ENCODE results near the gene AHI1. TPM values are rescaled to one million over a fixed set of nuclear protein-coding genes. Genes with fewer than 3 reads are reported as not detected.

Gene AHI1
- polyA plus RNA-seq, 1 donor, result 26.5 TPM

DNA sequence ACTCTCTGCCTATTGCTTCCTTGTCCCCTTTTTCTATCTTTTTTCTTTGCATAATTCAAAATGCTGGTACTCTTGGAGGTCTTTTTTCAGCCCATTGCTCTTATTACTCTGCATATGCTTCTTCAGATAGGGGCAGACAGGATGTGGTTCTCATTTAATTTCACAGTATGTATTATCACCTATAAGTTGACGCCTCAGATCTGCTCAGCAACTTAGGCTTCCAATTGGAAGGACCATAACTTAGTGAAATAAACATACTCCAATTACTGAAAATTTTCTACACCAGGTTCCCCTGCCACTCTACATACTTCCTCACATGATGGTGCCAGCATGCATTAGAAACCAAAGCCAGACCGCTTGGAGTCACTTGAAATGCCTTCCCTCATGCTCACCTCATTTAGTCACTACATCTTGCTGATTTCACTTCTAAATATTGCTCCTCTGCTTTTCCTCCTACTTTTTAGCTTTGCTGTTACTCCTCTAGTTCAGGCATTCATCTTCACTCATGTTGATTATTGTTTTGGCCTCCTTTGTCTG lies 34.5 kb upstream of the AHI1 start:
- peaks cover 8% of the 10 kb centered on the region for H3K27me3 ChIP-seq (ENCODE audit: control insufficient read depth, insufficient read depth, low read length)
- no peak for DNase-seq
- 80% methylated on average over 1 of the region's 2 CpGs for WGBS (ENCODE audit: insufficient coverage, low lambda C conversion rate)

DNA sequence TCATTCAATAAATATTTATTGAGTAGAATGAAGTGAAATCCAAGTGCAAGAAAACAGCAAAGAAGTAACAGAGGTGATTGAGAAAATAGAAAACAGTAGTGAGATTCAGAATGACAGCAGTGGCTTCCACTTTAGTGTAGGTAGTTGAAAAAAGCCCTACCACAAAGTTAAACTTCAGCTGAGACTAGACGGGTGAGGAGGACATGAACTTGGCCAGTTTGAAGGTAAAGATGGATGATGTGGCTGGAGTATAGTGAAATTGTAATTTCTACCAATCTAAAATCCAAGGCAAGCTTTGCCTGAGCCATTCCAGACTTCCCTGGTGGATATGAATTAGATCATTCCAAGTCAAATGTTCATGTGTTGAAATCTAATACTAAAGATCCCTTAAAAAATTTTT lies 32.6 kb upstream of the AHI1 start:
- no peak for DNase-seq
- no peak overlapping the region for H3K4me3 ChIP-seq (ENCODE audit: low read length)
- no peaks in the 10 kb centered on the region for H3K4me1 ChIP-seq (ENCODE audit: control insufficient read depth, insufficient read depth, low read length)
- H3K9me3 ChIP-seq (ENCODE audit: control insufficient read depth, low read depth, low read length), result no peaks in the 10 kb centered on the region
- H3K27ac ChIP-seq (ENCODE audit: low read length), result no peak overlapping the region
- H3K36me3 ChIP-seq (ENCODE audit: control insufficient read depth, insufficient read depth, low read length), result no peaks in the 10 kb centered on the region
- H3K27me3 ChIP-seq (ENCODE audit: control insufficient read depth, insufficient read depth, low read length), result peaks cover 15% of the 10 kb centered on the region
- WGBS (ENCODE audit: insufficient coverage, low lambda C conversion rate), result no CpG with 5 or more reads among the region's 1 CpG

More for the DNA sequence above, 34.5 kb upstream of the AHI1 start:
- no peak overlapping the region for H3K4me3 ChIP-seq (ENCODE audit: low read length)
- H3K4me1 ChIP-seq (ENCODE audit: control insufficient read depth, insufficient read depth, low read length), result no peaks in the 10 kb centered on the region
- H3K36me3 ChIP-seq (ENCODE audit: control insufficient read depth, insufficient read depth, low read length), result no peaks in the 10 kb centered on the region
- H3K27ac ChIP-seq (ENCODE audit: low read length), result no peak overlapping the region
- H3K9me3 ChIP-seq (ENCODE audit: control insufficient read depth, low read depth, low read length), result no peaks in the 10 kb centered on the region

DNA sequence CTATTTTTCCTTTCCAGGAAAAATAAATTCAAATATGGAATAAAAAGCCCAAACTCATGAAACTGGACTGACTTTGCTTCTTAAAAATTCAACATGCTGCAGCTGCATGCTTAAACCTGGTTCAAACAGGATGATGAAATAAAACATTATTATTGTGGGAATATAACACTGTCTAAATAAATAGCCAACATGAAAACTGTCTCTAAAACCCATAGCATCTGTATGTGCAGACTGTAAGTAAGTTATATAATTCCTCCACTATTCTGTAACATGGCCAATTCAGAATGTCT lies 30.4 kb upstream of the AHI1 start:
- DNase-seq, result no peak
- H3K27me3 ChIP-seq (ENCODE audit: control insufficient read depth, insufficient read depth, low read length), result peaks cover 19% of the 10 kb centered on the region
- no peaks in the 10 kb centered on the region for H3K9me3 ChIP-seq (ENCODE audit: control insufficient read depth, low read depth, low read length)
- no peak overlapping the region for H3K4me3 ChIP-seq (ENCODE audit: low read length)
- H3K27ac ChIP-seq (ENCODE audit: low read length), result no peak overlapping the region
- peaks cover 4% of the 10 kb centered on the region for H3K4me1 ChIP-seq (ENCODE audit: control insufficient read depth, insufficient read depth, low read length)
- H3K36me3 ChIP-seq (ENCODE audit: control insufficient read depth, insufficient read depth, low read length), result no peaks in the 10 kb centered on the region

DNA sequence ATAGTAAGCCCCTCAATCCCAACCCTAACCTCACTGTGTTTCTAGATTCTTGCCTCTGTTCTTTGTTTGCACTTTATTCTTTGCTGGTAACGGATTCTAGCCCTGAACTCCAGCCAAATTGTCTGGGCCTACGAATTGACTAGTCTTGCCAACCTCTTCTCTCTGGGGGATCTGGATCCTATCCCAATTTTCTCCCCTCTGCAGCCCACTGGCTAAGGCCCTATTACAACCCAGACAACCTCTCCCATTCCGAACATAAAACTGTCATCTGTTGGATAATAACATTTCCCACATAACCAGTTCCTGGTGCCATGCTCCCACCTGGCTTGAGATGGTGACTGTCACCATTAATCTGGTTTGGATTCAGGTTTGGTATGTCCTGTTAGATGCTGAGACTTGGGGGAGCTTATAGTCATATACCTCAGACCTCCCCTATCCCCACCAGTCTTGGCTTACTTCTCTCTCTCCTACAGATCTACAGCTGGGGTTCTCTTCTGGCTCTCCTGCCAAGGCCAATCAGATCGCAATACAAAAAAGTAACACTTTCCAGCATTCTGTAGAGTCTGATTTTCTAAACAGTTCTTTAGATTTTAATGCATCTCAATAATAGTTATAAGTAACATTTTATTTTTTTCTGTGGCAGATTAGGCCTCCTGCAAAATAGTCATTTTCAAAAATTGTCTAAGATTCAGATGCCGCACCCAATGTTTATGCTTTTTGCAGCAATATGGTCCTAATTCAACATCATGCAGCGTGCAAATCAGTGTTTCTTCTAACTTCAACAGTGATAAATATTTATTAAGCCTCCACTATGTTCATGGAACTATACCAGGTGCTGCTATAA lies 29.8 kb upstream of the AHI1 start:
- Histone ChIP-seq H3K36me3 (ENCODE audit: control insufficient read depth, insufficient read depth, low read length) (no peaks in the 10 kb centered on the region), H3K27ac (ENCODE audit: low read length) (no peak overlapping the region)
- 80% methylated on average over 1 of the region's 6 CpGs for WGBS (ENCODE audit: insufficient coverage, low lambda C conversion rate)

DNA sequence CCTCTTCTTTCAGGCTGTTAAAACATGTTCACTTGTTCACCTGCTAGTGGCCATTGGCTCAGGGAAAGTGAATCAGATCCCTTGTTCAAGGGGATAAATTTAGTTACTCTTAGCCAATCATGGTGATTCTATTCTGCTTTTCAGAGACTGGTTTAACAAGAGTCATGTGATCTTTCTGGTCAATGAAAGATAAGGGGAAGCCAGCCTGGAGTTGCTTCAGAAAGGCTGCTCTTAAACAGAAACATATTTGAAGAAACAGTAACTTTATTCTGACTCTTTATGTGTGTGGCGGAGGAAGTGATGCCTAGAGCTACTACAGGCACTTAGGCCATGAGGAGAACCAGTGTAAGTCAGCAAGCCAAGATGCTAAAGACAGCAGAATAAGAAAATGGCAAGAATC lies 28.1 kb upstream of the AHI1 start:
- 100% methylated on average over 1 of the region's 1 CpG for WGBS (ENCODE audit: insufficient coverage, low lambda C conversion rate)
- H3K4me3 ChIP-seq (ENCODE audit: low read length), result no peak overlapping the region

More for the DNA sequence above, 29.8 kb upstream of the AHI1 start:
- Histone ChIP-seq H3K4me3 (ENCODE audit: low read length) (no peak overlapping the region), H3K9me3 (ENCODE audit: control insufficient read depth, low read depth, low read length) (no peaks in the 10 kb centered on the region), H3K27me3 (ENCODE audit: control insufficient read depth, insufficient read depth, low read length) (peaks cover 19% of the 10 kb centered on the region), H3K4me1 (ENCODE audit: control insufficient read depth, insufficient read depth, low read length) (peaks cover 4% of the 10 kb centered on the region)
- DNase-seq, result no peak

DNA sequence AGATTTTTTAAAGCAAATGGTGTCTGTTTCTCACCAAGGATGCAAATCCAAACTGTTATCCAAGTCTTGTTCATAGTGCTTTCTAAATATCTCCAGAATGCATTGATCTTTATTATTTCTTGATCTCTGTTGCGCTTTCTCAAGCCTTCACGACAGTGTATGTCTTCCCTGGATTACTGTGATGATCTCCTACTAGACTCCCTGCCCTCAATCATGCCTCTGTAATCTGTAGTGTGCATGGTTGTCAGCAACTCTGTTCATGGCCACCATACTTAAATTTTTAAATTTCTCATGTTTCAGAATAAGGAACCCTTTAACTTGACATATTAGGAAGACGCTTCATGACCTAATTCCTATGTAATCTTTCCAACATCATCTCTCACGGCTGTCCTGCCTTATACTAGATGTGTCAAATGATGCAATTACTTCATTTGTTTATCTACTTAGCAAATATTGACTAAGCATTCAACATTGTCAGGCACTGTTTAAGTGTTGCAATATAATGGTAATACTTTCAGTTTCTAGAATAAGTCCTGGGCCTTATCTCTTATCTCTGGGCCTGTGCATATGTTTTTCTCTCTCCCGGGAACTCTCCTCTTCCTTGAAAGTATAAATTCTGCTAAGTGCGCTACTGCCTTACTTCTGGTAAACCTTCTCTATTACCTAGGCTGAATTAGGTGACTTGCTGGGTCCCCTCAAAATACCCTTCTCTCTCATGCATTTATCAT lies 25.6 kb upstream of the AHI1 start:
- peak; percentile 57 to 86 for DNase-seq
- no peaks in the 10 kb centered on the region for H3K9me3 ChIP-seq (ENCODE audit: control insufficient read depth, low read depth, low read length)
- no peaks in the 10 kb centered on the region for H3K36me3 ChIP-seq (ENCODE audit: control insufficient read depth, insufficient read depth, low read length)
- H3K27me3 ChIP-seq (ENCODE audit: control insufficient read depth, insufficient read depth, low read length), result peaks cover 13% of the 10 kb centered on the region
- 75% methylated on average over 2 of the region's 6 CpGs for WGBS (ENCODE audit: insufficient coverage, low lambda C conversion rate)
- no peak overlapping the region for H3K4me3 ChIP-seq (ENCODE audit: low read length)
- peaks cover 4% of the 10 kb centered on the region for H3K4me1 ChIP-seq (ENCODE audit: control insufficient read depth, insufficient read depth, low read length)
- H3K27ac ChIP-seq (ENCODE audit: low read length), result no peak overlapping the region

More for the DNA sequence above, 28.1 kb upstream of the AHI1 start:
- Histone ChIP-seq H3K36me3 (ENCODE audit: control insufficient read depth, insufficient read depth, low read length) (no peaks in the 10 kb centered on the region), H3K27me3 (ENCODE audit: control insufficient read depth, insufficient read depth, low read length) (peaks cover 13% of the 10 kb centered on the region), H3K9me3 (ENCODE audit: control insufficient read depth, low read depth, low read length) (no peaks in the 10 kb centered on the region), H3K4me1 (ENCODE audit: control insufficient read depth, insufficient read depth, low read length) (peaks cover 4% of the 10 kb centered on the region), H3K27ac (ENCODE audit: low read length) (no peak overlapping the region)
- no peak for DNase-seq

DNA sequence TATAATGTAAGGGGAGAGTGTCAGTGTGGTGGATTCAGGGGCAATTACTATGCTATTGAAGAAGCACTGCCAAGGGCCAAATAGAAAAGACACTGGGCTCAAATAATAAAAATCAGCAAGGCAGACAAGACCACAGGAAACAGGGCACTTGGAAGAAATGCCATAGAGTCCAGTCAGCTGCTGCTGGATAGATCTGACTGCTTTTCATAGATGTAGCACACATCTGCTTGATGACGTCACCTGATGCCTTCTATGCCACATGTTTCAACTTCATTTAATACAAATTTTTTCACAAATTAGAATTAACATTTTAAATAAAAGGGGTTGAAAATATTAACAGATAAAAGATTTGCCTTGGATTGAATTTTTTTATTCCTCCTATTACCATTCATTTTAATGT lies 23.9 kb upstream of the AHI1 start:
- Histone ChIP-seq H3K4me3 (ENCODE audit: low read length) (no peak overlapping the region), H3K27ac (ENCODE audit: low read length) (no peak overlapping the region), H3K9me3 (ENCODE audit: control insufficient read depth, low read depth, low read length) (no peaks in the 10 kb centered on the region), H3K36me3 (ENCODE audit: control insufficient read depth, insufficient read depth, low read length) (no peaks in the 10 kb centered on the region), H3K27me3 (ENCODE audit: control insufficient read depth, insufficient read depth, low read length) (peaks cover 11% of the 10 kb centered on the region), H3K4me1 (ENCODE audit: control insufficient read depth, insufficient read depth, low read length) (peaks cover 4% of the 10 kb centered on the region)
- WGBS (ENCODE audit: insufficient coverage, low lambda C conversion rate), result no CpG with 5 or more reads among the region's 1 CpG
- no peak for DNase-seq

DNA sequence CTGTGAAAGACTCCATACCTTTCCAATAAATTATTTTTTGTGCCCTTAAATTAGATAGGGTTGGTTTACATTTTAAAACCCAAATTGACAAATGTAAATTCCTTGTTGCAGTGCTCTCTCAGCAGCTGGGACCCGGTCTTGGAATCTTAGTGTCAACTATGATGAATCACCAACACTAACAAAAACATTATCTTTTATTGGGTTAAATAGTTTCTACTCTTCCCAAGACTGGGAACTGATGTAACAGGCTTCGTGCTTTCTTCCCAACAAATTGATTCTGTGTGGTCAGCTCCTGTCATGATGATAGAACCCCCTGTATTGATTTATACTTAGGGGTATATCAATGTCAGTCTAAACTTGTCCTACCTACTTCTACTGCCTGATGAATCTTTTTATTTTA lies 23.2 kb upstream of the AHI1 start:
- H3K4me3 ChIP-seq (ENCODE audit: low read length), result no peak overlapping the region
- no CpG with 5 or more reads among the region's 2 CpGs for WGBS (ENCODE audit: insufficient coverage, low lambda C conversion rate)
- H3K4me1 ChIP-seq (ENCODE audit: control insufficient read depth, insufficient read depth, low read length), result peaks cover 4% of the 10 kb centered on the region

DNA sequence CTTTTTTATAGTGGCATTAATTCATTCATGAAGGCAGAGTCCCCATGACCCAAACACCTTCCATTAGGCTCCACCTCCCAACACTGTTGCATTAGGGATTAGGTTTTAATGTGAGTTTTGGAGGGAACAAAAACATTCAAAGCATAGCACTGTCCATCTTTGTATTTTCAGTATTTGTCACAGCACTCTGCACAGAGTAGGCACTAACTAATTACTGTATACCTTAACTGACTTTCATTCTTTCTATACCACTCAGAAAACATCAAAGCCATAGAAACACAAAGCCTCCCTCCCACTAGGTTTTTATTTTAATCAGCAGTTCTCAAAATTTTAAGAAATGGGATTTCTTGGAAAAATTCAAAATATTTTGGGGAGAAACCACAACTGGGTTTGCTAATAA lies 21.8 kb upstream of the AHI1 start:
- no peak for DNase-seq
- Histone ChIP-seq H3K27ac (ENCODE audit: low read length) (no peak overlapping the region), H3K27me3 (ENCODE audit: control insufficient read depth, insufficient read depth, low read length) (no peaks in the 10 kb centered on the region), H3K4me1 (ENCODE audit: control insufficient read depth, insufficient read depth, low read length) (peaks cover 4% of the 10 kb centered on the region), H3K4me3 (ENCODE audit: low read length) (no peak overlapping the region), H3K36me3 (ENCODE audit: control insufficient read depth, insufficient read depth, low read length) (no peaks in the 10 kb centered on the region), H3K9me3 (ENCODE audit: control insufficient read depth, low read depth, low read length) (no peaks in the 10 kb centered on the region)

More for the DNA sequence above, 23.2 kb upstream of the AHI1 start:
- Histone ChIP-seq H3K36me3 (ENCODE audit: control insufficient read depth, insufficient read depth, low read length) (no peaks in the 10 kb centered on the region), H3K27me3 (ENCODE audit: control insufficient read depth, insufficient read depth, low read length) (peaks cover 8% of the 10 kb centered on the region), H3K9me3 (ENCODE audit: control insufficient read depth, low read depth, low read length) (no peaks in the 10 kb centered on the region), H3K27ac (ENCODE audit: low read length) (no peak overlapping the region)
- DNase-seq, result no peak

DNA sequence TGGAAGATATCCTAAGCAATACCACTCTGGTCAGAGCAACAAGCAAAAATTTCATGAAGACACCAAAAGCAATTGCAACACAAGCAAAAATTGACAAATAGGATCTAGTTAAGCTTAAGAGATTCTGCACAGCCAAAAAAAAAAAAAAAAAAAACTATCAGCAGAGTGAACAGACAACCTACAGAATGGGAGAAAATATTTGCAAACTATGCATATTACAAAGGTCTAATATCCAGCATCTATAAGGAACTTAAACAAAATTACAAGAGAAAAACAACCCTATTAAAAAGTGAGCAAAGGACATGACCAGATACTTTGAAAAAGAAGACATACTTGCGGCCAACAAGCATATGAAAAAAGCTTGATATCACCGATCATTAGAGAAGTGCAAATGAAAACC lies 20.0 kb upstream of the AHI1 start:
- H3K4me3 ChIP-seq (ENCODE audit: low read length), result no peak overlapping the region
- no peak for DNase-seq
- H3K27me3 ChIP-seq (ENCODE audit: control insufficient read depth, insufficient read depth, low read length), result no peaks in the 10 kb centered on the region
- WGBS (ENCODE audit: insufficient coverage, low lambda C conversion rate), result 100% methylated on average over 2 of the region's 2 CpGs
- H3K27ac ChIP-seq (ENCODE audit: low read length), result no peak overlapping the region
- H3K36me3 ChIP-seq (ENCODE audit: control insufficient read depth, insufficient read depth, low read length), result no peaks in the 10 kb centered on the region
- no peaks in the 10 kb centered on the region for H3K4me1 ChIP-seq (ENCODE audit: control insufficient read depth, insufficient read depth, low read length)
- no peaks in the 10 kb centered on the region for H3K9me3 ChIP-seq (ENCODE audit: control insufficient read depth, low read depth, low read length)
